Muscle layer of duodenum (tissue), 2 donors: ENCODE data around the gene PARK7.

Experiments used
- H3K27ac ChIP-seq: one replicate; pipeline ENCODE4 v1.7.0; 2013; ENCODE audit warnings: mild to moderate bottlenecking, low read length
- H3K27me3 ChIP-seq: one replicate; pipeline ENCODE4 v1.7.0; 2013; ENCODE audit warnings: low read depth, mild to moderate bottlenecking, control low read depth, low read length
- H3K36me3 ChIP-seq, 2 donors: one replicate each; pipeline ENCODE4 v1.7.0; 2013; ENCODE audit warnings: low read length in 2 of 2, control low read depth in 1 of 2, mild to moderate bottlenecking in 1 of 2; ENCODE audit not compliant: insufficient read depth in 2 of 2, control insufficient read depth in 1 of 2
- H3K4me1 ChIP-seq, 2 donors: one replicate each; pipeline ENCODE4 v1.7.0; 2013; ENCODE audit warnings: low read length in 2 of 2, mild to moderate bottlenecking in 2 of 2, control low read depth in 1 of 2, moderate library complexity in 1 of 2; ENCODE audit not compliant: insufficient read depth in 2 of 2, control insufficient read depth in 1 of 2
- H3K4me3 ChIP-seq, 2 donors: one replicate each; pipeline ENCODE4 v1.7.0; 2013; ENCODE audit warnings: low read length in 2 of 2, low read depth in 1 of 2, mild to moderate bottlenecking in 1 of 2
- H3K9me3 ChIP-seq, 2 donors: one replicate each; pipeline ENCODE4 v1.7.0; 2013; ENCODE audit warnings: low read length in 2 of 2, control low read depth in 1 of 2, mild to moderate bottlenecking in 1 of 2; ENCODE audit not compliant: control insufficient read depth in 1 of 2
- donor health status: healthy.

PARK7 gene

GRCh38 chr1:7929637-7930036 lies 31.9 kb upstream of the PARK7 start:
- Histone ChIP-seq H3K9me3 (no peaks in the 10 kb centered on the region), H3K36me3 (no peaks in the 10 kb centered on the region), H3K4me1 (no peaks in the 10 kb centered on the region), H3K4me3 (no peak overlapping the region), H3K27ac (no peak overlapping the region), H3K27me3 (no peaks in the 10 kb centered on the region)

- no peaks in the 10 kb centered on the region for H3K9me3 ChIP-seq
- H3K27me3 ChIP-seq: no peaks in the 10 kb centered on the region
- no peaks in the 10 kb centered on the region for H3K4me1 ChIP-seq
- H3K36me3 ChIP-seq: no peaks in the 10 kb centered on the region
- no peak overlapping the region for H3K4me3 ChIP-seq
- H3K27ac ChIP-seq: no peak overlapping the region
Measured at GRCh38 chr1:7930645-7931445, 30.7 kb upstream of the PARK7 start.

- Histone ChIP-seq H3K36me3 (no peaks in the 10 kb centered on the region), H3K4me1 (no peaks in the 10 kb centered on the region), H3K27me3 (no peaks in the 10 kb centered on the region), H3K27ac (no peak overlapping the region), H3K4me3 (no peak overlapping the region), H3K9me3 (no peaks in the 10 kb centered on the region)
Measured at GRCh38 chr1:7931446-7931812, 30.1 kb upstream of the PARK7 start.

GRCh38 chr1:7932524-7933138 lies 28.9 kb upstream of the PARK7 start:
- H3K27ac ChIP-seq: no peak overlapping the region
- no peaks in the 10 kb centered on the region for H3K36me3 ChIP-seq
- no peaks in the 10 kb centered on the region for H3K27me3 ChIP-seq
- no peaks in the 10 kb centered on the region for H3K4me1 ChIP-seq
- no peaks in the 10 kb centered on the region for H3K9me3 ChIP-seq
- no peak overlapping the region for H3K4me3 ChIP-seq

- no peaks in the 10 kb centered on the region for H3K9me3 ChIP-seq
- H3K36me3 ChIP-seq: no peaks in the 10 kb centered on the region
- H3K27me3 ChIP-seq: peaks cover 5% of the 10 kb centered on the region
- H3K4me3 ChIP-seq: no peak overlapping the region
- peaks cover 0 to 10% of the 10 kb centered on the region in 2 donors for H3K4me1 ChIP-seq
- no peak overlapping the region for H3K27ac ChIP-seq
Measured at GRCh38 chr1:7938070-7938469, 23.4 kb upstream of the PARK7 start.

GRCh38 chr1:7940034-7940433 lies 21.5 kb upstream of the PARK7 start:
- peaks cover 5% of the 10 kb centered on the region for H3K27me3 ChIP-seq
- H3K4me1 ChIP-seq: peaks cover 0 to 10% of the 10 kb centered on the region in 2 donors
- H3K9me3 ChIP-seq: no peaks in the 10 kb centered on the region
- H3K4me3 ChIP-seq: no peak overlapping the region
- no peaks in the 10 kb centered on the region for H3K36me3 ChIP-seq
- H3K27ac ChIP-seq: no peak overlapping the region

- H3K4me3 ChIP-seq: no peak within 1 kb of the TSS
- no peaks in the 10 kb centered on the region for H3K9me3 ChIP-seq
- H3K4me1 ChIP-seq: peaks cover 0 to 10% of the 10 kb centered on the region in 2 donors
- H3K27me3 ChIP-seq: peaks cover 5% of the 10 kb centered on the region
- H3K36me3 ChIP-seq: no peaks in the 10 kb centered on the region
- H3K27ac ChIP-seq: no peak within 1 kb of the TSS
Measured at GRCh38 chr1:7940745-7941436, 20.6 kb upstream of the PARK7 start, which contains the start of gene TNFRSF9. Gene TNFRSF9, minus strand, starts transcription at chr1:7940839. Its CDS starts 845 bp downstream, at chr1:7939994.

GRCh38 chr1:7941437-7941793 lies 20.1 kb upstream of the PARK7 start:
- H3K36me3 ChIP-seq: no peaks in the 10 kb centered on the region
- H3K27me3 ChIP-seq: peaks cover 5% of the 10 kb centered on the region
- no peak overlapping the region for H3K27ac ChIP-seq
- H3K4me3 ChIP-seq: no peak overlapping the region
- H3K4me1 ChIP-seq: peaks cover 0 to 10% of the 10 kb centered on the region in 2 donors
- H3K9me3 ChIP-seq: no peaks in the 10 kb centered on the region

- Histone ChIP-seq H3K9me3 (no peaks in the 10 kb centered on the region), H3K4me1 (peaks cover 0 to 10% of the 10 kb centered on the region in 2 donors), H3K27ac (no peak overlapping the region), H3K4me3 (peak overlapping the region; percentile 34 to 53), H3K27me3 (peaks cover 5% of the 10 kb centered on the region), H3K36me3 (no peaks in the 10 kb centered on the region)
Measured at GRCh38 chr1:7942214-7942921, 19.1 kb upstream of the PARK7 start.

- peaks cover 0 to 10% of the 10 kb centered on the region in 2 donors for H3K4me1 ChIP-seq
Measured at GRCh38 chr1:7943251-7943650, 18.3 kb upstream of the PARK7 start.

GRCh38 chr1:7948960-7949359 lies 12.6 kb upstream of the PARK7 start:
- Histone ChIP-seq H3K27me3 (no peaks in the 10 kb centered on the region), H3K36me3 (no peaks in the 10 kb centered on the region), H3K4me3 (no peak overlapping the region), H3K4me1 (no peaks in the 10 kb centered on the region), H3K27ac (no peak overlapping the region), H3K9me3 (no peaks in the 10 kb centered on the region)

More at GRCh38 chr1:7943251-7943650, 18.3 kb upstream of the PARK7 start:
- Histone ChIP-seq H3K9me3 (no peaks in the 10 kb centered on the region), H3K27me3 (peaks cover 5% of the 10 kb centered on the region), H3K36me3 (no peaks in the 10 kb centered on the region), H3K4me3 (no peak overlapping the region), H3K27ac (no peak overlapping the region)
